A549 (cell line): ENCODE measurements around the gene DMRTB1. TPM values are rescaled to one million over a fixed set of nuclear protein-coding genes. Genes with fewer than 3 reads are reported as not detected.

ENCODE experiments used
- ATAC-seq, 2 experiments: fragments of 200-7000 bp in 1 of 2; fragments of >200 bp in 1 of 2; cut with Nextera tagmentation in 1 of 2; cut with Tn5 transposase in 1 of 2; 3 replicates each; pipeline versions ENCODE4 v1.8.0 to v1.9.1; 2018 to 2020; ENCODE audit warnings: mild to moderate bottlenecking in 1 of 2, moderate library complexity in 1 of 2
- CTCF ChIA-PET: fragments of 300-600 bp; sonication (Branson Sonifier 250); formaldehyde crosslinking; extraction: SDS; loops from one replicate; lab custom pipeline; 2021; ENCODE audit warnings: antibody characterized with exemption, inconsistent platforms; lab: Yijun Ruan, JAX
- POLR2A ChIA-PET: fragments of 350-600 bp; formaldehyde crosslinking; extraction: SDS; loops from one replicate; lab custom pipeline; 2021; ENCODE audit warnings: antibody characterized with exemption, inconsistent platforms; lab: Yijun Ruan, JAX
- DNase-seq, 2 experiments: peaks; one replicate each; pipeline versions ENCODE4 v3.0.0 to v3.0.0-alpha.2; 2011 to 2016; ENCODE audit warnings: low read depth in 1 of 2, low spot score in 1 of 2
- FAIRE-seq: peaks from 2 replicates; lab custom pipeline; 2011; peaks lifted over from hg19 to GRCh38; lab: Jason Lieb, UNC
- H3K27ac ChIP-seq, 2 experiments: fragments of >200 bp; sonication (Bioruptor Twin); formaldehyde crosslinking; 3 replicates each; pipeline ENCODE4 v1.5.1; 2016 to 2017
- H3K4me1 ChIP-seq: fragments of >200 bp; sonication (Bioruptor Twin); formaldehyde crosslinking; 3 replicates; pipeline ENCODE4 v1.6.1; 2016
- H3K4me2 ChIP-seq: fragments of >200 bp; sonication (Bioruptor Twin); formaldehyde crosslinking; 3 replicates; pipeline ENCODE4 v1.6.1; 2016
- H3K4me3 ChIP-seq: fragments of >200 bp; sonication (Bioruptor Twin); formaldehyde crosslinking; 3 replicates; pipeline ENCODE4 v1.5.1; 2016
- H3K9me3 ChIP-seq: fragments of >200 bp; sonication (Bioruptor Twin); formaldehyde crosslinking; 3 replicates; pipeline ENCODE4 v1.6.1; 2016
- ATOH8 ChIP-seq: fragments of 250-450 bp; sonication (Bioruptor Pico); IDR thresholded peaks from 2 replicates; pipeline ENCODE4 v1.5.0; 2020; ENCODE audit warnings: low read depth, mild to moderate bottlenecking, moderate library complexity
- BHLHE40 ChIP-seq: IDR thresholded peaks from 2 replicates; pipeline ENCODE4 v1.6.1; 2012; ENCODE audit warnings: low read depth, low read length, inconsistent platforms
- CBX2 ChIP-seq: fragments of 200-600 bp; sonication (generic); IDR thresholded peaks from 2 replicates; pipeline ENCODE4 v1.6.1; 2016; ENCODE audit warnings: low read depth, mild to moderate bottlenecking, borderline replicate concordance
- CEBPB ChIP-seq, 2 experiments: fragments of >200 bp in 1 of 2; sonication (Bioruptor Twin) in 1 of 2; formaldehyde crosslinking in 1 of 2; IDR thresholded peaks; 2 replicates each; pipeline ENCODE4 v1.6.1; 2012 to 2016
- HMGXB4 ChIP-seq: fragments of 250-450 bp; sonication (Bioruptor Pico); IDR thresholded peaks from 2 replicates; pipeline ENCODE4 v1.5.0; 2021; ENCODE audit warnings: mild to moderate bottlenecking, moderate library complexity, borderline replicate concordance
- MAFK ChIP-seq: fragments of 450-650 bp; IDR thresholded peaks from 2 replicates; pipeline ENCODE4 v1.6.1; 2014; ENCODE audit not compliant: partially characterized antibody
- NFE2L2 ChIP-seq: fragments of 150-350 bp; conservative IDR thresholded peaks from 2 replicates; pipeline ENCODE4 v1.6.1; 2014; ENCODE audit warnings: low read length
- NR3C1 ChIP-seq: fragments of >200 bp; sonication (Bioruptor Twin); formaldehyde crosslinking; IDR thresholded peaks from 3 replicates; pipeline ENCODE4 v1.6.1; 2017
- PHF8 ChIP-seq: fragments of 200-600 bp; sonication (generic); IDR thresholded peaks from 2 replicates; pipeline ENCODE4 v1.6.1; 2016; ENCODE audit warnings: low read depth, mild to moderate bottlenecking, antibody characterized with exemption, moderate library complexity, borderline replicate concordance
- POLR2AphosphoS2 ChIP-seq: conservative IDR thresholded peaks from 2 replicates; pipeline ENCODE4 v1.6.1; 2012; ENCODE audit warnings: low read length, improper control_type of control experiment, inconsistent platforms
- RNF2 ChIP-seq: fragments of 200-600 bp; sonication (generic); IDR thresholded peaks from 2 replicates; pipeline ENCODE4 v1.6.1; 2016; ENCODE audit warnings: low read depth, mild to moderate bottlenecking, antibody characterized with exemption, moderate library complexity, borderline replicate concordance
- ZFP36 ChIP-seq: fragments of 450-650 bp; IDR thresholded peaks from 2 replicates; pipeline ENCODE4 v1.6.1; 2014; ENCODE audit warnings: borderline replicate concordance; ENCODE audit not compliant: partially characterized antibody
- ZSCAN20 ChIP-seq: fragments of 250-450 bp; sonication (Bioruptor Pico); IDR thresholded peaks from 2 replicates; pipeline ENCODE4 v1.8.0; 2022; ENCODE audit warnings: mild to moderate bottlenecking, moderate library complexity
- WGBS: methylation state at CpG from one replicate; pipeline ENCODE4 v1.1.6; 2017; ENCODE audit errors: missing lambda C conversion rate; 5-methylcytosine and 5-hydroxymethylcytosine counted together
- polyA plus RNA-seq, 4 experiments: library from polyadenylated mRNA; depleted of rRNA in 3 of 4; stranded (reverse); fragments of >200 nt; fragmentation: RNase III in 1 of 4; extraction: RNeasy Plus Mini Kit Qiagen cat#74134 plus additional on column Dnase treatment in 1 of 4; gene quantifications; 2 replicates in 3 of 4; 3 replicates in 1 of 4; pipeline ENCODE4 v1.2.3, GENCODE V29; 2011 to 2017

The DMRTB1 gene
- polyA plus RNA-seq, 2 of the 4 experiments (the other 2 are of a cell fraction): not detected

GRCh38 chr1:53446051-53446450 is 13.1 kb upstream of the DMRTB1 start:
- H3K27ac ChIP-seq: no peak overlapping the region
- FAIRE-seq: no peak
- ATAC-seq: no peak
- no peak overlapping the region for H3K4me2 ChIP-seq
- no peak overlapping the region for H3K4me3 ChIP-seq
- no peak for DNase-seq
- WGBS: 43% methylated on average over 2 of the region's 2 CpGs
- no peaks in the 10 kb centered on the region for H3K9me3 ChIP-seq
- no peak for TF ChIP-seq HMGXB4 (CRISPR knock-in tag)
- no peak for TF ChIP-seq MAFK
- TF ChIP-seq PHF8: no peak
- ChIA-PET POLR2A (no interaction called here), CTCF (interaction anchor here (1.0 to 2.0 kb wide), 2 partner anchors 10 to 168 kb away, joined by 3 to 5 read pairs; no protein-coding TSS in a partner anchor)
- no peaks in the 10 kb centered on the region; the same call in 2 of the 3 replicates for H3K4me1 ChIP-seq

GRCh38 chr1:53447413-53447812 is 11.8 kb upstream of the DMRTB1 start:
- no peak for TF ChIP-seq MAFK
- Histone ChIP-seq H3K4me3 (no peak overlapping the region), H3K4me2 (no peak overlapping the region), H3K9me3 (no peaks in the 10 kb centered on the region), H3K27ac (no peak overlapping the region), H3K4me1 (no peaks in the 10 kb centered on the region; the same call in 2 of the 3 replicates)
- 68% methylated on average over 4 of the region's 4 CpGs for WGBS
- ChIA-PET CTCF (interaction anchor here (1.4 kb wide), 1 partner anchor 37 kb away, joined by 4 read pairs; no protein-coding TSS in a partner anchor), POLR2A (no interaction called here)
- ATAC-seq: no peak
- DNase-seq: no peak
- FAIRE-seq: no peak

GRCh38 chr1:53448241-53448841 is 10.9 kb upstream of the DMRTB1 start:
- no peak for DNase-seq
- FAIRE-seq: no peak
- H3K9me3 ChIP-seq: no peaks in the 10 kb centered on the region
- H3K4me2 ChIP-seq: no peak overlapping the region
- TF ChIP-seq BHLHE40 (no peak), ATOH8 (CRISPR knock-in tag) (no peak)
- TF ChIP-seq, all 56 proteins: peak for 0
- 96% methylated on average over 2 of the region's 2 CpGs for WGBS
- no peak overlapping the region for H3K27ac ChIP-seq
- ATAC-seq: no peak
- CTCF ChIA-PET: interaction anchor here (0.9 to 2.4 kb wide), 4 partner anchors 16 to 306 kb away, joined by 3 to 10 read pairs (median 4); no protein-coding TSS in a partner anchor
- no peaks in the 10 kb centered on the region; the same call in 2 of the 3 replicates for H3K4me1 ChIP-seq
- POLR2A ChIA-PET: no interaction called here
- no peak overlapping the region for H3K4me3 ChIP-seq

- H3K4me1 ChIP-seq: no peaks in the 10 kb centered on the region; the same call in 2 of the 3 replicates
- H3K4me3 ChIP-seq: no peak overlapping the region
- WGBS: 27% methylated on average over 3 of the region's 3 CpGs
- ChIA-PET CTCF (interaction anchor here (0.6 to 2.4 kb wide), 4 partner anchors 16 to 511 kb away, joined by 3 to 10 read pairs (median 4); no protein-coding TSS in a partner anchor), POLR2A (no interaction called here)
- H3K4me2 ChIP-seq: no peak overlapping the region
- DNase-seq: no peak
- ATAC-seq: peak in 1 of 2 experiments; percentile 30; a peak in 2 of 6 replicates
- TF ChIP-seq PHF8 (no peak), RNF2 (no peak), CBX2 (no peak), NFE2L2 (no peak), POLR2AphosphoS2 (no peak), ZSCAN20 (no peak), ZFP36 (no peak), CEBPB (IDR thresholded peaks at IDR 0.05) (no peak), NR3C1 (no peak)
- no peaks in the 10 kb centered on the region for H3K9me3 ChIP-seq
- no peak overlapping the region for H3K27ac ChIP-seq
- FAIRE-seq: no peak
Measured at GRCh38 chr1:53449021-53449420, 10.2 kb upstream of the DMRTB1 start.
